COLO829 (cell line): Measurements from ENCODE around the gene CMTM2.
"Not testable (repeated sequence)": the region's sequence is repeated elsewhere in the genome, so short reads cannot be mapped to it uniquely, and the experiment has no call there.

Experiments
- DNase-seq: peaks from one replicate; pipeline ENCODE4 v3.0.0; 2012; ENCODE audit warnings: low spot score

The CMTM2 gene

GRCh38 chr16:66553223-66553622 lies 26.0 kb upstream of the CMTM2 start:
- DNase-seq = no peak

DNA sequence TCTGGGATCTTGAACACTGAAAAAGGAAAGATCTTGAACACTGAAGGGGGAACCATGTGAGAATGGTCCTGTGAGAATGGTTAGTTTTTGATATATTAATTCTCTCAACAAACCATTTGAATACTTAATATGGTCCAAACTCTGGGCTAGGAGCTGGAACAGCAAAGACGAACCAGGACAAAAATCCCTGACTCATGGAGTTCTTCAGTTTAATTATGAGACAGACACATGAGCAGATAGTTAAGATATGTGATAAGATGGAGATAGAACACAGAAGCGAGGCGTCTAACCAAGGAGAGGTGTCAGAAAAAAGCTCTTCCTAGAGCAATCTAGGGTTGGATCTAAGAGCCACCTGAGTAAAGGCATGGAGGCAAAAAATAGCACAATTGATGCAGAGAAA lies 25.2 kb upstream of the CMTM2 start:
- DNase-seq = no peak

DNA sequence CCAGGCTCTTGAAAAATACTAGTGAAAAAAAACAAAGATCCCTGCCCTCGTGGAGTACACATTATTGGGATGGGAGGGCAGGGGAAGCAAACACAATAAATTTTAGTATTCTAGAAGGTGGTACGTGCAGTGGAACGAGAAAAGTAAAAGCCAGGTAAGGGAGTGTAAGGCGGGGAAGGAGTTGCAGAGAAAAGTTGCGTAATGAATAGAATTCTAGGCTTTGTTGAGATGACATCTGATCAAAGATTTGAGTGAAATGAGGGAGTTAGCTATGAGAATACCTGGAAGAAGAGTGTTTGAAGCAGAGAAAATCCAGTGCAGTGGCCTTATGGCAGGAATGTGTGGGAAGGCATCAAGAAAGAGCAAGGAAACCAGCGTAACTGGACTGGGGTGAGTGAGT lies 24.8 kb upstream of the CMTM2 start:
- DNase-seq = no peak

DNA sequence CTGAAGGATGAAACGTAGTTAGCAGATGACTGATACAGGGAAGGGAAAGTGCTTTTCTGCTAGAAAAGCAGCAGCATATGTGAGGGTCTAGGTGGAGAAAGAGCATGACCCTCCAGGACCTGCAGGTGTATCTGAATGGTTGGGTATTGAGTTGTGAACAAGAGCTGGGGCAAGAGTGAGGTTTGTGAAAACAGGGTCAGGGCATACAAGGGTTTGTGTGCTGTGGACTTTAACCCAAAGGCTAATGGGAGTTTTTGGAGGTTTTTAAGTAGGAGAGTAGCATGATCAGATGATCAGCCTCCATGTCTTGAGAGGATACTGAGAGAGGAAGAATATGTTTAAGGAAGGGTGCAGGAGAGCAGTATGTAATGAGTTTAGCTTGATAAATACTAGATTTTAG lies 19.2 kb upstream of the CMTM2 start:
- DNase-seq = no peak

GRCh38 chr16:66561381-66562080 lies 17.7 kb upstream of the CMTM2 start:
- no peak for DNase-seq

- DNase-seq = no peak
These were observed 16.9 kb upstream of the CMTM2 start for GRCh38 chr16:66562409-66562808.

GRCh38 chr16:66562986-66563385 lies 16.3 kb upstream of the CMTM2 start:
- DNase-seq = no peak

DNA sequence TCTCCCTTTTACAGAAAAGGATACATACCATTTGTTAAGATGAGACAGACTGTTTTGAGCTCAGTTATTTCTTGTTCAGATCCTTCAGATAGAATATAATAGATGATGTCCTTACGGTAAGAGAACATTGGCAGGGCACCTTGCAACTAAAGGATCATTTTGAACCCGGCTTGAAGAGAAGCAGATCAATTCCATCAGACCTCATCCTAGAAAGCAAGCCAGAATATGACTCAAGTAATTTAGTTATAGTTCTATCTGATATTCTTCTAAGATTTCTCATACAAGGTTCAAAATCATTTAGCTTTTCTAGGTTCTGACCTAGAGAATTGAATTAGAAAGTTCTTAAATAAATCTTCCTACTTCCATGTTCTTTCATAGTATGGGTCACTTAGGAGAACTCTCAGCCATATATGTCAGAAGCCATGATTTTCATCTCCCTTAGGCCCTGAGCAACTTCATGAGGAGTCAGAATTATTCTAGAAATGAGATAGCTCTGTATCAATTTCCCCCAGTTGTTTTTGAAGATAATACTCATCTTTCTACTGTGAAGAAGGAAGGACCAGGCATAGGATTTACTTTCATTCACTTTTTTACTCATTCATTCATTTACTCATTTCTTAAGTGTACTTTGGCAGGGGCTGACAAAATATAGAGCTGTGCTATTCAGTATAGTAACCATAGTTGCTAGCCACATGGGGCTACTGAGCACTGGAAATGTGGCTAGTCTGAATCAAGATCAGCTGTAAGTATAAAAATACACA lies 15.5 kb upstream of the CMTM2 start:
- no peak for DNase-seq

- no peak for DNase-seq
These were observed 13.0 kb upstream of the CMTM2 start, which contains the start of gene CMTM1 for GRCh38 chr16:66566051-66566901. Gene CMTM1, plus strand, starts transcription at chr16:66566439. Its CDS starts 75 bp downstream, at chr16:66566514.

DNA sequence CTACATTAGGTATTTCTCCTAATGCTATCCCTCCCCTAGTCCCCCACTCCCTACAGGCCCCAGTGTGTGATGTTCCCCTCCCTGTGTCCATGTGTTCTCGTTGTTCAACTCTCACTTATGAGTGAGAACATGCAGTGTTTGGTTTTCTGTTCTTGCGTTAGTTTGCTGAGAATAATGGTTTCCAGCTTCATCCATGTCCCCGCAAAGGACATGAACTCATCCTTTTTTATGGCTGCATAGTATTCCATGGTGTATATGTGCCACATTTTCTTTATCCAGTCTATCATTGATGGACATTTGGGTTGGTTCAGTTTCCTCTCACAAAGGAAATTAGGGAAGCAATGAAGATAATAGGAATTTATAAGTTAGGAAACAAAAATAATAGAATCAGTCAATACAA lies 12.0 kb upstream of the CMTM2 start:
- not testable (repeated sequence) for DNase-seq

DNA sequence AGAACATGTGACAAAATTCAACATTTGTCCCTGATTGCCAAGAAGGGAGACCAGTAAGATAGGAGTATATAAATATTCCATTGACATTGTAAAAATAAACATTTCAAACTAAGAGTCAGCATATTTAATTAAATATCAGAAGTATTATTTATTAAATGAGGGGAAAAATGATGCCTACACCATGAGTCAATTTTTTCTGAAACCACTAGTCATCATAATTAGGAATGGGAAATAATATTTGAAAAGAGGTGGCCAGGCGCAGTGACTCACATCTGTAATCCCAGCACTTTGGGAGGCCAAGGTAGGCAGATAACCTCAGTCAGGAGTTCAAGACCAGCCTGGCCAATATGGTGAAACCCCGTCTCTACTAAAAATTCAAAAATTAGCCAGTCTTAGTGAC lies 10.9 kb upstream of the CMTM2 start:
- DNase-seq = no peak

GRCh38 chr16:66569131-66569530 lies 10.1 kb upstream of the CMTM2 start:
- no peak for DNase-seq

DNA sequence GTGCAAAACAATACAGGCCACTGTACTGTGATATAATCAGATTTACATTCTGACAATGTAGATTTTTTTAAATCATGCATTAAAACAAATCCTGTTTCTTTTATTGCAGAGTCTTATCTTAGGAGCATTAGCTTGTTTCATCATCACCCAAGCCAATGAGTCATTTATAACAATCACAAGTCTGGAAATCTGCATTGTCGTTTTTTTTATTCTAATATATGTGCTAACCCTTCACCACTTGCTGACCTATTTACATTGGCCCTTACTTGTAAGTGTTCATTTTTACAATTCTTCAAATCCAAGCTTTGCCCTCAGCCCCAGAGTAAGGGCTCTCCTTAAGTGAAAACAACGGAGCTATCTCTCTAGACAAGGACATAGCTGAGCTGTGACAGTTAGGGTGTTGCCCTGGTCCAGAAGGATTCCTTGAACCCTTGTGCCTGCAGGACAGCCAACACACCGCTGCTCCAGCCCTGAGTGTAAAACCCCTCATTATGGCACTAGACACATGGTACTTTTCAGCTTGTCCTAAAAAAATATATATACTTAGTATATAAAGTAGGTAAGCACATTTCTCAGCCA lies 9.3 kb upstream of the CMTM2 start:
- DNase-seq = no peak

- no peak for DNase-seq
These were observed 6.9 kb upstream of the CMTM2 start for GRCh38 chr16:66572356-66572755.

DNA sequence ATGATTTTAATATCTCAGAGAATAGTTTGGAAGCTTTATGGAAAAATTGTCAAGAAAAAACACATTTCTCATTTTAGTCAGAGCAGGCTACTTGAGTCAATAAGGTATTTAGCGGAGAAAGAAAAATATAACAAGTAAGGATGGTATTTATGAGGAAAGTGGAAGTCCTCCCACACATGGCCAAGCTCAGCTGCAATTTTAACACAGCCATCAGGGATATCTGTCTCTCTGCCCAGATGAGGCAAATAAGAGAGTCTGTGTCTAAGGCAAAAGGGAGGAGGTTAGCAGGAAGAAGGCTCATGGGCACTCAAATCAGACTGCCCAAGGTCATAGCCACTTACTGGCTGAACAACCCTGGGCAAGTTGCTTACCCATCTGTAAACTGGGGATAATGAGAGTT lies 5.2 kb upstream of the CMTM2 start:
- peak; percentile 20 for DNase-seq

DNA sequence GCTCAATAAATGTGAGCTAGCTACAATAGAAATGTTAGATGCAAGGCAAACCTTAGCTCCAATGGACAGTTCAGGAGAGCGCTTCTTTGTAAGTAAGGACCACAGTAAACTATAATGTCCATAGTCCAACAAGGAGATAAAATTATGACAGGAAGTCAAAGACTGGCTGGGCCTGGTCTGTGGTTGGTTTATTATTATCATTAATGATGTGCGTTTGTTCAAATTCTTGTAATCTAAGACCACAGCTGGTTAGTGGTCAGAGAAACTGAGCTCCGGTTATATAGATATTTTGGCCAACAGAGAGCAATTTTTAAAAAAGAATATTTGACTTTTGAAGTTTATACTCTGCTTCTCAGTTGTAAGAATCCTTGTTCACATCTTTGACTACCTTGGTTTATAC lies 4.7 kb upstream of the CMTM2 start:
- no peak for DNase-seq

DNA sequence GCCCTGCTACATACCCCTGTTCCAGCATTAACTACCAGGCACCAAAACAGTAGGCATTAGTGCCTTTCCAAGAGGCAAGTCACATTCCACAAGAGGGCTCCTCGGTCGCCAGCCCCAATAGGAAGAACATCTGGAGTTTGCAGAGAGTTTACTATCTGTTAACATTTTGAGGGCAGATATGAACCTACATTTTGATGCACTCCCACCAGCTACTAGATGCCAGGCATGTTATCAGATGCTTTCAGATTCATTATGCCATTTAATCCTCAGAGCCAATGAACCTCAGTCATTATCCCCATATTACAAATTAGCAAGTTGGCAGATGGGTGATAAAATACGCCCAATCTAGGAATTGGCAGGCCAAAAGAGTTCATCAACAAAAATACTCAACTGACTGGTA lies 4.2 kb upstream of the CMTM2 start:
- DNase-seq = no peak

- no peak for DNase-seq
These were observed 3.0 kb upstream of the CMTM2 start for GRCh38 chr16:66576296-66576695.

DNA sequence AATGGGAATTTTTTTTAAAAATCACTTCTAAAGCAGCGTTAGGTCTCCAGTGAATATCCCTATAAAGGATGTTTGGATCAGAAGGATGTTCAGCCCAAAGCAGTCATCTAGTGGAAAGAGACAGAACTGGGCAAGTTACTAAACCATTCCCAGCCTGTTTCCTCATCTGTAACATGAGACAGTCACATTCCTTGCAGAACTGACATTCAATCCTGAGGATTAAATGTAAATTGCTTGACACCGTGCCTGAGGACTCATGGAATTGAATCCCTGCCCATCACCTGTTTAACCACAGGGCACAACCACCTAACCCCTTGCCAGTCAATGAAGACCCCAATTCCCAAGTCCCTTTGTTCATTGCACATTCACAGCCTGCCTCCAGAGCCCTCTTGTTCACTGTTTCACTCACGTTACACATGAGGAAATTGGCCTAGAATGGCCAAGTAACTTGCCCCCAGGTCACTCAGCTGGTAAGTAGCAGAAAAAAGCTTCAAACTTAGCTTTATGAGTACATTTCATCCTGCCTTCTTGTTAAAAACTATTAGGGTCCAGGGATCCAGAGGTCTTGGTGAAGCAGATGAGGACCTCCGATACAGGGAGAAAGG lies 1.4 kb downstream of the CMTM2 start:
- peak; percentile 9 for DNase-seq

- DNase-seq = peak; percentile 13
These were observed 2.1 kb downstream of the CMTM2 start for GRCh38 chr16:66581246-66581952.
